Breast epithelium (tissue), 4 donors: ENCODE measurements around the gene SIGLEC5. TPM values are rescaled to one million over a fixed set of nuclear protein-coding genes. Genes with fewer than 3 reads are reported as not detected.

Experiments
- DNase-seq, 2 donors: peaks; one replicate each; pipeline ENCODE4 v3.0.0-alpha.2; 2019; ENCODE audit warnings: low spot score in 2 of 2
- H3K27ac ChIP-seq, 2 donors: fragments of 200-600 bp; sonication (generic) in 1 of 2; one replicate each; pipeline ENCODE4 v1.5.1; 2016 to 2019; ENCODE audit warnings: mild to moderate bottlenecking in 1 of 2
- H3K27me3 ChIP-seq, 2 donors: fragments of 200-600 bp; sonication (generic) in 1 of 2; one replicate each; pipeline versions ENCODE4 v1.5.1 to v1.6.0; 2017 to 2019; ENCODE audit warnings: control low read depth in 1 of 2, mild to moderate bottlenecking in 1 of 2
- H3K36me3 ChIP-seq: fragments of 200-600 bp; one replicate; pipeline ENCODE4 v1.5.1; 2019
- H3K4me1 ChIP-seq, 2 donors: fragments of 200-600 bp; sonication (generic); one replicate each; pipeline ENCODE4 v1.5.1; 2016 to 2019; ENCODE audit warnings: control low read depth in 1 of 2
- H3K4me3 ChIP-seq, 3 donors: fragments of 200-600 bp; sonication (generic); 1 replicate in 2 of 3; 2 replicates in 1 of 3; pipeline ENCODE4 v1.5.1; 2016 to 2019; ENCODE audit warnings: mild to moderate bottlenecking in 3 of 3, moderate library complexity in 2 of 3
- H3K9me3 ChIP-seq, 2 donors: fragments of 200-600 bp; sonication (generic) in 1 of 2; one replicate each; pipeline ENCODE4 v1.5.1; 2016 to 2019; ENCODE audit warnings: control low read depth in 1 of 2
- POLR2A ChIP-seq: fragments of 450-650 bp; IDR thresholded peaks from one replicate; pipeline ENCODE4 v1.6.1; 2016; ENCODE audit warnings: antibody characterized with exemption, mild to moderate bottlenecking, moderate library complexity
- POLR2AphosphoS5 ChIP-seq, 3 donors: sonication (generic); formaldehyde crosslinking; IDR thresholded peaks; one replicate each; pipeline ENCODE4 v1.6.1; 2017; ENCODE audit warnings: antibody characterized with exemption in 3 of 3
- intact Hi-C: fragments of 100-400 bp; cut with DNase I; formaldehyde crosslinking; loops from one replicate; pipeline ENCODE4 v1.15.1; 2023; ENCODE audit warnings: low total_unique reads
- total RNA-seq, 3 donors: library from RNA; depleted of rRNA; stranded (reverse); fragments of >200 nt; gene quantifications; one replicate each; pipeline ENCODE4 v1.1.0, GENCODE V29; 2016
- TF ChIP-seq, protein P1 (sequence below), 3 donors: fragments of 450-650 bp; IDR thresholded peaks; one replicate each; pipeline ENCODE4 v1.5.1; 2016 to 2017; ENCODE audit warnings: antibody characterized with exemption in 3 of 3, mild to moderate bottlenecking in 3 of 3, moderate library complexity in 3 of 3

The SIGLEC5 gene
- total RNA-seq, 3 donors from 2014 or later = 1.6 to 1.8 TPM; not detected in 1

DNA sequence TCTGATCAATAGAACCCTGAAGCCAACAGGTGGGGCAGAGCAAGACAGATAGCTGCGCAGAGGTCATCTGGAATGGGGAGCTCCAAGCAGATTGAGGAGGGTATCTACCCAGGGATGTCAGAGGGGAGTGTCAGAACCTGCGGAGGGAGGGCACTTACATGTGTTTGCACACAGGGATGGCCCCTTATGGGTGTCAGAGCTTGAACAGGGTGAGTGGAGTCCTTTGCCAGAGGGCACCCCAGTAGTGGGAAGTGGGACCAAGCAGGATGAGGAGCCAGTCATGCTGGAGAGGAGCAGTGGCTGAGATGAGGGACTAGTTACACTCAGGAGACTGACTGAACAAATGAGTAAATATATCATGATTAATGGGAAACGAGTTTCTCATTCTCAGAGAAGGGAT is 33.4 kb upstream of the SIGLEC5 start:
- intact Hi-C loops = no loop called here

DNA sequence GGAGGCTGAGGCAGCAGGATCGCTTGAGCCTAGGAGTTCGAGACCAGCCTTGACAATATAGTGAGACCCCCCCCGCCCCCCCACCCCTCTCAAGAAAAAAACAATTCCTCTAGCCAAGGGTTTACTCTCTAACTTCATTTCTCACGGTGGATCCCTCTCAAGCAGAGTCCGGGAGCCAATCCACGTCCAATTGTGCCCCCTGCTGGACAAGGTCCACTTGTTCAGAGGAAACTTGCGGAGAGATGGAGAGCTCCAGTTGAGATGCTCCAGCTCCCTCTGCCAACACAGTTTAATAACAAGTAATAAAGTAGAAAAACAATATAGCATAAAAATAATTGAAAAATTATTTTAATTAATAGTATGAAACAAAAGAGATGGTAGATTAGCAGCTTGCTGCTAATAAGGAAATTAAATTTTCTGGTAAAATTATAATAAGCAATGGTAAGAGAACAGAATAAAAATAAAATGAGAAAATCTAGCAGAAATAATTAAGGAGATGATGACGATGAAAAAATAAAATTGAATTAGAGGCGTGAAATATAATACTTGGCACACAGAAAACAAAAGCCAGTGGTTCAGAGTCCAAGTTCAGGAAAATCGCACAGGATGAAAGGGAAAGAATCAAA is 30.9 kb upstream of the SIGLEC5 start:
- Histone ChIP-seq H3K4me3 (no peak overlapping the region), H3K4me1 (no peaks in the 10 kb centered on the region), H3K27me3 (peaks cover 0 to 27% of the 10 kb centered on the region in 2 donors), H3K27ac (no peak overlapping the region), H3K36me3 (no peaks in the 10 kb centered on the region), H3K9me3 (no peaks in the 10 kb centered on the region)
- intact Hi-C loops = no loop called here
- TF ChIP-seq POLR2A (no peak), POLR2AphosphoS5 (IDR thresholded peaks at IDR 0.05) (no peak)
- TF ChIP-seq, protein P1, sequence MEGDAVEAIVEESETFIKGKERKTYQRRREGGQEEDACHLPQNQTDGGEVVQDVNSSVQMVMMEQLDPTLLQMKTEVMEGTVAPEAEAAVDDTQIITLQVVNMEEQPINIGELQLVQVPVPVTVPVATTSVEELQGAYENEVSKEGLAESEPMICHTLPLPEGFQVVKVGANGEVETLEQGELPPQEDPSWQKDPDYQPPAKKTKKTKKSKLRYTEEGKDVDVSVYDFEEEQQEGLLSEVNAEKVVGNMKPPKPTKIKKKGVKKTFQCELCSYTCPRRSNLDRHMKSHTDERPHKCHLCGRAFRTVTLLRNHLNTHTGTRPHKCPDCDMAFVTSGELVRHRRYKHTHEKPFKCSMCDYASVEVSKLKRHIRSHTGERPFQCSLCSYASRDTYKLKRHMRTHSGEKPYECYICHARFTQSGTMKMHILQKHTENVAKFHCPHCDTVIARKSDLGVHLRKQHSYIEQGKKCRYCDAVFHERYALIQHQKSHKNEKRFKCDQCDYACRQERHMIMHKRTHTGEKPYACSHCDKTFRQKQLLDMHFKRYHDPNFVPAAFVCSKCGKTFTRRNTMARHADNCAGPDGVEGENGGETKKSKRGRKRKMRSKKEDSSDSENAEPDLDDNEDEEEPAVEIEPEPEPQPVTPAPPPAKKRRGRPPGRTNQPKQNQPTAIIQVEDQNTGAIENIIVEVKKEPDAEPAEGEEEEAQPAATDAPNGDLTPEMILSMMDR (IDR thresholded peaks at IDR 0.05) = peak in 2 of 3 donors; percentile 28 to 48
- DNase-seq = peak in 1 of 2 donors; percentile 49

More for the DNA sequence above, 33.4 kb upstream of the SIGLEC5 start:
- H3K4me1 ChIP-seq = no peaks in the 10 kb centered on the region
- H3K27ac ChIP-seq = no peak overlapping the region
- no peak for DNase-seq
- no peak for TF ChIP-seq POLR2AphosphoS5 (IDR thresholded peaks at IDR 0.05)
- no peak for TF ChIP-seq POLR2A
- TF ChIP-seq, protein P1 (IDR thresholded peaks at IDR 0.05) = no peak
- no peak overlapping the region for H3K4me3 ChIP-seq
- H3K27me3 ChIP-seq = peaks cover 0 to 27% of the 10 kb centered on the region in 2 donors
- no peaks in the 10 kb centered on the region for H3K36me3 ChIP-seq
- no peaks in the 10 kb centered on the region for H3K9me3 ChIP-seq

DNA sequence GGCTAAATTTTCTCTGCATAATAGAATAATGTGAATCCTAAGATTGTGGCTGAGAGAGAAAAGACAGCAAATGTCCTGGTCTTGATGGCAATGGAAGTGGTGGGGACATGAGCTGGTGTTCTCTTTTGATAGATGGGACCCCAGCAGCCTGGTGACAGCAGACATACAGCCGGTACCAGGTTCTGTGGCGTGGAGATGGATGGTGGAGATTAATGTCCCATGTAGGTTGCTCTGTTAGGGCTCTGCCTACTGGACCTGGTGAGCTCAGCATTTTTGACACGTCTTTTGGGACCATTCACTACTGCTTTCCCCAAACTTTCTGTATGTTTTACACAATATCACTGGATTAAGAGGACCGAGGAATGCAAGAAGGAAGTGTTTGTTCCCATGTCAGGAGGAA is 24.6 kb upstream of the SIGLEC5 start:
- no peak for DNase-seq
- intact Hi-C loops = loop anchor here (5.0 kb wide), 1 partner anchor 753 kb away; no protein-coding TSS in a partner anchor
- no peaks in the 10 kb centered on the region for H3K36me3 ChIP-seq
- no peaks in the 10 kb centered on the region for H3K4me1 ChIP-seq
- H3K9me3 ChIP-seq = no peaks in the 10 kb centered on the region
- TF ChIP-seq POLR2A (no peak), POLR2AphosphoS5 (IDR thresholded peaks at IDR 0.05) (no peak)
- TF ChIP-seq, protein P1 (IDR thresholded peaks at IDR 0.05) = no peak
- H3K27ac ChIP-seq = no peak overlapping the region
- H3K27me3 ChIP-seq = peaks cover 0 to 7% of the 10 kb centered on the region in 2 donors
- no peak overlapping the region for H3K4me3 ChIP-seq

DNA sequence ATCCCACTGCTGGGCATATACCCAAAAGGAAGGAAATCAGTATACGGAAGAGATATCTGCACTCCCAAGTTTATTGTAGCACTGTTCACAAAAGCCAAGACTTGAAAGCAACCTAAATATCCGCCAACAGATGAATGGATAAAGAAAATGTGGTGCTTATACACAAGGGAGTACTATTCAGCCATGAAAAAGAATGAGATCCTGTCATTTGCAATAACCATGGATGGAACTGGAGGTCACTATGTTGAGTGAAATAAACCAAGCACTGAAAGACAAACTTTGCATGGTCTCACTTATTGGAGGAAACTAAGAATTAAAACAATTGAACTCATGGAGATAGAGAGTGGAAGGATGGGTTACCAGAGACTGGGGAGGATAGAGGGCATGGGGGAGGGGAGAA is 23.0 kb upstream of the SIGLEC5 start:
- H3K27me3 ChIP-seq = peaks cover 0 to 7% of the 10 kb centered on the region in 2 donors
- no peak overlapping the region for H3K4me3 ChIP-seq
- H3K9me3 ChIP-seq = no peaks in the 10 kb centered on the region
- DNase-seq = no peak
- no peaks in the 10 kb centered on the region for H3K4me1 ChIP-seq
- TF ChIP-seq POLR2AphosphoS5 (IDR thresholded peaks at IDR 0.05) (no peak), POLR2A (no peak)
- TF ChIP-seq, protein P1 (IDR thresholded peaks at IDR 0.05) = no peak
- no peak overlapping the region for H3K27ac ChIP-seq
- intact Hi-C loops = loop anchor here (5.0 kb wide), 1 partner anchor 754 kb away; no protein-coding TSS in a partner anchor
- H3K36me3 ChIP-seq = no peaks in the 10 kb centered on the region

DNA sequence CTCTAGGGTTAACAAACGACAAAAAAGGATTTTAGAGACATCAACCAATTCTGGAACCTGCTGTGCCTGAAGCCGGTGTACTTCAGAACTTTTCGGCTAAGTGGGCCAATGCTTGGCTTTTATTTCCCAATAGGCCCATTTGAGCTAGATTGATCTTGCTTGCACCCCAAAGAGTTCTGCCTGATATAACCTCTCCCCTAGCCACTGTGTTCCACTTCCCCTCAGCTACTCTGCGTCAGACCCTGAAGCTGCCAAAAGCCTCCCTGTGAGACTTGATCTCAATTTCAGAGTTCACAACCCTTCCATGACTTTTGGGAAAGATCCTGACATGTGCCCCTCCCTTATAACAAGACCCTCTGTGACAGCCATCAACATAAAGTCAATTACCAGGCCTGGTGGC is 22.1 kb upstream of the SIGLEC5 start:
- no peak overlapping the region for H3K27ac ChIP-seq
- intact Hi-C loops = loop anchor here (5.0 kb wide), 1 partner anchor 755 kb away; no protein-coding TSS in a partner anchor

More for the DNA sequence above, 22.1 kb upstream of the SIGLEC5 start:
- Histone ChIP-seq H3K9me3 (no peaks in the 10 kb centered on the region), H3K4me3 (no peak overlapping the region), H3K4me1 (no peaks in the 10 kb centered on the region), H3K36me3 (no peaks in the 10 kb centered on the region), H3K27me3 (peaks cover 0 to 12% of the 10 kb centered on the region in 2 donors)
- DNase-seq = no peak
- no peak for TF ChIP-seq POLR2AphosphoS5 (IDR thresholded peaks at IDR 0.05)
- TF ChIP-seq, protein P1 (IDR thresholded peaks at IDR 0.05) = no peak
- no peak for TF ChIP-seq POLR2A
